ENCODE results near the gene SLC23A2.
"Not testable (repeated sequence)": the region's sequence is repeated elsewhere in the genome, so short reads cannot be mapped to it uniquely, and the experiment has no call there.

Gene SLC23A2

DNA sequence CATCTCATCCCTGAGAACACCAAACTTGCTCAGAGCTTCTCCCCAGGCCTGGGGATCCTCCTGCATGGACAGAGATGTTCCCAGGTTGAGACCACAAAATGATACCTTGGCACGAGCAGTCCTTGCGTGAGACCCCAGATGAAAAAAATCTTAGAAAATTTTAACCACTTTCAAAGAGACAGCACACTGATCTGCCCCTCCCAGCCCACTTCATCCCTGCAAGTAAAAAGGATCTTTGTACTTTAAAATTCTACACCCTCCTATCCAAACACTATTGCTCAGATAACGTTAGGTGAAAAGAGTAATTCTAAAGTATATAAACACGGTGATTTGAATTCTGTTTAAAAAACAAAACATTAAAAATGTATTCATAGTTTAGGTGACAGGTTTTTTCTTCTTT is 98.5 kb downstream of the SLC23A2 start:
- DNase-seq (ENCODE audit: low read depth) = no peak

DNA sequence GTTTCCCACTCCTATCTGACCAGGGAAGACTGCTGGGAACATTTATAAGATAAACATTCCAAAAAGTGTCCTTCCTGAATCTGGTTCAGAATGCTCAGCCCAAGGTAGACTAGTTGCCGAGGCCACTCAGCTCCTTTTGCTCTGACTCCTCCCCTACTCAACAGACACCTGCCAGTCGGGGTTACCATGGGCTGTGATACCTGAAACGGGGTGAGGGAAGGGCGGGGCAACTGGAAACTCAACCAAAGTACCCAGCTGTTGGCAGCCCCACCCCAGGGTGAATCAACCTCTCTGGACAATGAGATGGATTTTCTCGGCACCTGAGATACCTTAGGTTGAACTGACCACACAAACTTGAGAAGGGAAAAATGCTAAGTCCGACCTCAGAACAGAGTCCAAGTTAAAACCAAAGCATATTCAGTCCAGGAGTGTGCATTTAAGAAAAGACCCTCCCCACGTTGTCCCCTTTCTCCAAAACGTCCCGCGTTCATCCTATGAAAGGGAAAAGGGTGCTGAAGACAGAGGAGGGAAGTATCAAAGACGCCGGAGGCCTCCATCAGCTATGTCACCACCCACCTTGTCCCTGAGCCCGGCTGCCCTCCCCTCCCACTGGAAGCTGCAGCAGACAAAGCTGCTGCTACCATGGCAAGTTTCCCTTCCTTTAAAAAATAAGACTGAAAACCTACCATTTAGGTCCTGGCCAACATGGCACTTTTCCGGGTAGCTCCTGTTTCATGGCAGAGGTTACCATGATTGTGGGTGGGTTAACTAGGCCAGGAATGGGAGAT is 100.1 kb downstream of the SLC23A2 start:
- no peak for DNase-seq (ENCODE audit: low read depth)

DNA sequence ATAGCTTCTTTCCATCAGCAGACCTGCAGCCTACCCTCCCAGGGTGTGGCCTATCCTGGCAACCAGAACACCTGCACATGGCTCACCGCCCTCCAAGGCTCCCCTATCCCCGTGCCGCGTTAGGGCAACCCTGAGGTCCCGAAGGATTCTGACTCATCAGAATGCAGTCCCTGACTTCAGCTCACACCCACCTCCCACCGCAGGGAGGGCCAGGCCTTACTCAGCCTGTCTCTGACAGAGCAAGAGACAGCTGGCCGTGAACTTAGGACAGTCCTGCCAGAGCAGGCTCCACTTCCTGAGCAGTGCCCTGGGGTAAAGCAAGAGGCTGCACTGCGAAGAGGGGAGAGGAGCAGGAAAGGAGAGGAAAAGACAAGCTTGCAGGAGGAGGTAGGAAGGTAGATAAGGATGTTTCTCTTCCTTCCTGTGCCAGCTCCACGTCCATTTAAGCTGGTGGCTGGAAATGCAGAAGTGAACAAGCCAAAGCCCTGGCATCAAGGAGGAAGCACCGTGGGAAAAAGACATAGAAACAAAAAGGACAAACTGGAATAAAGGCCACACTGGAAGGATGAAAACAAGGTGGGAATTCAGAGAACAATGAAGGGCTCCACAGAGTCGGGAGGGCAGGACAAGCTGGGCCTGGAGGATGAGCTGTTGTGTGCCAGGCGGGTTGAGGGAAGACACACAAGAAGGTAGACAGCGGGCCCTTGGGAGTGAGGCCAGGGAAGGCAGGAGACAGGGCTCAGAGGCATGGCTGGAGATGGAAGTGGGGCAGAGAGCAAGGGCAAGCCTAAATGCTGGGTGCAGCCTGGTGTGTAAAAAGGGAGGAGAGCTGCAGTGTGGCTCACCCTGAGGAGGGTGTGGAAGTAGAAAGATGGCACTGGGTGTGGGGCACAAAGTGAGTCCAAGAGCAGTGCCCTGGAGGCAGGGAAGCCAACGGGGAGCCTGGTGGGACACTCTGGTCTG is 102.7 kb downstream of the SLC23A2 start:
- DNase-seq (ENCODE audit: low read depth) = no peak

DNA sequence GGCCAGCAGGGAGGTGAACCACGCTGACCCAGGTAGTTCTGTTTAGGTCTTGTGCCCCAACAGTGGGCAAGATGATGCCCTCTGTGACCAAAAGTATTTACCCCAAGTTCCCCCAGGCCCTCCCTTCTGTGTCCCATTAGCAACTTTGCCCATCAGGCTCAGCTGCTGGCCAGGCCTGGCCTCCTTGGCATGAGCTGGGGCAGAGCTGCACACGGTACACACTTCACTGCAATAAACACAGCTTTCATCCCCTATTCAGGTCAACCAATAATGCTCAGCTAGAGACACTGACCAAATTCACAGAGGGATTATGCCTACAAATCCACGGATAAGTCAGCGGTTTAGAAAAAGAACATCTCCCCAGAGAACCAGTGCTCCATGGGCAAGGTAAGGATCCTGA is 103.7 kb downstream of the SLC23A2 start:
- DNase-seq (ENCODE audit: low read depth) = no peak

DNA sequence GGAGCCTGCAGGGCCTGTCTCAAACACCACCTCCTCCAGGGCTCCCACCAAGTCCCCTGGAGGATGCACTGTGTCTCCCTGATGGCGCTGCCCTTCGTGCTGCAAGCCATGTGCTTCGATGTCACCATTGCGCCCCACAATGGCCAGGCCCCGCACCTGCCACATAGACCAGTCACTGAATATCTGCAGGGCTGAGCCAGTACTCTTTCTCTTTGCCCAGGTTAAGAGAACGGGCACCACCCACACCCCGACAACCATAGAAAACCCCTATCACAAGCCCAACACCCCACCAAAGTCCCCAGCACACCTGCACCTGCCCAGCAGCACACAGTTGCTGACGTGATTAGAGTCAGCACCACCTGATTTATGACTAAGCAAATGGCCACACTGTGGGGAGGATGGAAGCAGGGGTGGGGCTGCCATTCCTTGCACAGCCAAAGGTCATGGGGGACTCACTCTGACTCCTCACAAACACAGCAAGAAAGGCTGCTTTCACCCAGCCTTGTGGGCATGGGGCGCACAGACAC is 104.3 kb downstream of the SLC23A2 start:
- no peak for DNase-seq (ENCODE audit: low read depth)

DNA sequence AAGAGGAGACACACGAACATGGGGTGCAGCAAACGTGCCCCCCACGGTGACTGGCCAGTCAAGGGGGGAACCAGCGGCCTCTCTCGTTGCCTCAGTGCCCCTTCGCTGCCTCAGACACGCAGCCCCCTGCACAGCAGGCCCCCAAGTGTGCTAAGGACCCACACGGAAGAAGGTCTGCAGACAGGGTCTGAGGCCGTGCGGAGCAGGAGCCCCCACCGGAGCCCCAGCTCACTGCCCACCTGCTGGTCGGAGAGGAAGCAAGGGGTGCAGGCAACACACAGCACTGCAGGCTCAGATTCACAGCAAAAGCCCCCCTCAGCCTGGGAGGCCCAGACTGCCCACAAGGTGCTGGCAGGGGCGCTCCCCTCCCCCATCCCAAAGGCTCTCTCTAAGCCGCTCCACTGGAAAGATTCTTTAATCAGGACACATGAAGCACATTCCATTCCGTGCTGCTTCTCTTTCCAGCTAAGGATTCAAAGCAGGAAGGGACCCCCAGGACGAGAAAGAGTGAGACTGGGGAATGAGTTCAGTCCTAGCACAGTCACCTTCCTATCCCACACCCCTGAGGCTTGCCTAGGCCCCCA is 105.1 kb downstream of the SLC23A2 start:
- no peak for DNase-seq (ENCODE audit: low read depth)

DNA sequence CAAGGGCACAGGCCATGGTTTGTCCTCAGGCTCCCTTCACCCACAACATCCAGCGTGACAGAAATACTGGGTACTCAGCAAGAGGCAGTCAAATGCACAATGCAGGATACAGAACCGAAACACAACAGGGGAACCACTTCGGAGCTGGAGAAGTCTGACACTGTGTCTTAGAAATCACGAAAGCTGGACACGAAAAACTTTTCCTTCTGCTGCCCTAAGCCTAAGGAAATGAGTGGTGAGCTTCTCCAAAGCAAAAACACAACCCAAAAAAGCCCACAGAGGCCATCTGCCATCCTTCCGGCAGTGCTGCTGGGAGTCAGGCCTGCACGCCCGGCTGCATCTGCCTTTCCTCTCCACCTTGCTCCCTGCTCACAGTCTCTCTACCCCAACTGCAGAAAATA is 106.3 kb downstream of the SLC23A2 start:
- no peak for DNase-seq (ENCODE audit: low read depth)

DNA sequence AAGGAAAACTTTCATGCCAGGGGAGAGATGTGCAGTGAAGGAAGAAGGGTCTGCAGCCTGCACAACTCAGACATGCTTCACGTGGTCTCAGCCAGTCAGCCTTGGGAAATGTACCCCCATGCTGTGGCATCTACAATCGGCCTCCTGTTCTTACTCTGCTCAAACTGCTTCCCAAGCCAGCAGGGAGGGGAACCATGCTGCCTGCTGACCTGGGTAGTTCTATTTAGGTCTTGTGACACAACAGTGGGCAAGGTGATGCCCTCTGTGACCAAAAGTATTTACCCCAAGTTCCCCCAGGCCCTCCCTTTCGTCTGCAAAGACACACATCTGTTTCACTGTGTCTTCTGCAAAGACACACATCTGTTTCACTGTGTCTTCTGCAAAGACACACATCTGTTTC is 106.9 kb downstream of the SLC23A2 start:
- no peak for DNase-seq (ENCODE audit: low read depth)

DNA sequence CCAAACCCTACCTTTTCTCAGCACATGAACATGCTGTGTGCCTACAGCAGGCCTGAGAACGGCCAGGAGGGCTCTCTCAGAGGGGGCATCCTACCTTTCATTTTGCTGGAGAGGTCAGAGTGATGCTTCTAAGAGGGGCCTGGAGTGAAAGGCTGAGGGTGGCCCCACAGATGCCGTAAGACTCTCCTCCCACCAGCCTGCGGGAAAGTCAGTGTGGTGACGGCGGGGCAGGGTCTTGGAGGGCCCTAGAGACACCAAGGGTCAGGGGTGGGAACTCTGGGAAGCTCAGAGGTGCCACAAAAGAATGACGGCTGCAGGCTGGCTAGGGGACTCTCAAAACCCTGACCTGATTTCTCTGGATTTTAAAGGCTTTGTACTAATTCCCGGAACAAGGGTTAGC is 107.6 kb downstream of the SLC23A2 start:
- DNase-seq (ENCODE audit: low read depth) = no peak

DNA sequence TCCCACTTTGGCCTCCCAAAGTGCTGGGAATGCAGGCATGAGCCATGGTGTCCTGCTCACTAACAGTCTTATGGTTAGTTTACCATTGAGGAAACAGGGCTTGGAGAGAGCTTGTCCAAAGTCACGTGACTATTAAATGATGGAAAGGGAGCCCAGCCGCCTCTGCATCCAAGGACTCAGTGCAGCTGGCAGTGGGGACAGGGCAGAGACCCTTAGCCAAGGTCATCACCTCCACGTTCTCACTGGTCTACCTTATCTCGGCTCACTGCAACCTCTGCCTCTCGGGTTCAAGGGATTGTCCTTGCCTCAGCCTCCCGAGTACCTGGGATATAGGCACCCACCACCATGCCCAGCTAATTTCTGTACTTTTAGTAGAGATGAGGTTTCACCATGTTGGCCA is 109.3 kb downstream of the SLC23A2 start:
- no peak for DNase-seq (ENCODE audit: low read depth)

DNA sequence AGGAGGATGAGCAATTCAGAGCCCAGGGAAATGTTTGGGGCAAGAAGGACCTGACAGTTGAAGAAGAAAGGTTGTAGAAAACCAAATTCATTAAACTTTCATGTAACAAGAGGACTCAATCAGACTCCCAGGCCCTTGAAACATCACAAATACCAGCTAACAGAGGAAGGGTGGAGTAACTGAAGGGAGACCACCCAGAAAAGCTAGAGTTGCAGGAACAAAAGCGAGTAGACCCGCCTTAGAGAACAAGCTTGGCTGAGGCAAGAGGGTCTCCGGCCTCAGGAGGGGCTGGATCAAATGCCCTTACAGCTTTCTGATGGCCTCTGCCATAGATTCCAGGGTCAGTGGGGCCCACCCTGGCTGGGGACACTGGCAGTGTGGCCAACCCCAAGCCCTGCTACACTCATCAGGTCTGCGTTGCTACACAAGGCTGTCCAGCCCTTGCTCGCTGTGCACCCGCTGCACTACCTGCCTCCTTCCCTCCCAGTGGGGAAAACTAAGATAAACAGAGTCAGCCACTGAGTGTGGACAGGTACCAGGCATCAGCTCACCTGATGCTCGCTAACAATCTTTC is 110.0 kb downstream of the SLC23A2 start:
- DNase-seq (ENCODE audit: low read depth) = no peak

DNA sequence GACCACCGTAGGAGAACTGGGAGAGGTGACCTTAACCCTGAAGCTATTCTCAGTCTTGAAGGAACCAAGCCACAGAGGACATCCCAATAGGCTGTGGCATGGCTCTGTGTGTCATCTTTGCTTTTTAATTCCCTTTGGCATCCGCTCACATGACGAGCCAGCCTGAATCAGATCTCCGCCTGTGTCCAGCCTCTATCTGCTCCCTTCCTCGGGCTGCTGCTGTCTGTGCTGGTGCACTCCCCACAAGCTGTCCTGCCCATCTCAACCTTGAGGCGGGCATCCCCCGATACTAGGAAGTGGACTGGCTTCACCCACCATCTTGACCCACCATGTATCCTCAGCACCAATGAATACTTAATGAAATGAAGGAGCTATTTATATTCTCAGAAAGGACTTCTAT is 111.9 kb downstream of the SLC23A2 start:
- no peak for DNase-seq (ENCODE audit: low read depth)

DNA sequence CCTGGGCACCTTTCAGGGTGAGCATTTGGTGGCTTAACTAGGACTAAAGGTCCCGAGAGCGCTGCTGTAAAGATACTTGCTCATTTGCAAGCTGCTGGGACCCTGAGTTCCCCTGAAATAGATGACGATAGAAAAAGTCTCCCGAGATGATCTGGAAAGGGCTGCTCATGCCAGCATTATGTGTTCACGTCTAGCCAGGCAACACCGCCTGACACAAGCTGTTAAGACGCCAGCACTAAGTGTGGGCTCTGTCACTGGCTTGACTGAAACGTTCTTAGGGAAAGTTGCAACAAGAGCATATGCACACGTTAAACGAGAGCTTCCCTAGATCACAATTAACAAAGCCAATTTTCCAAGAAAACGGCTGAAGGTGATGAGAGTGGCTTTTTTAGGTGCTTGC is 113.7 kb downstream of the SLC23A2 start:
- no peak for DNase-seq (ENCODE audit: low read depth)

DNA sequence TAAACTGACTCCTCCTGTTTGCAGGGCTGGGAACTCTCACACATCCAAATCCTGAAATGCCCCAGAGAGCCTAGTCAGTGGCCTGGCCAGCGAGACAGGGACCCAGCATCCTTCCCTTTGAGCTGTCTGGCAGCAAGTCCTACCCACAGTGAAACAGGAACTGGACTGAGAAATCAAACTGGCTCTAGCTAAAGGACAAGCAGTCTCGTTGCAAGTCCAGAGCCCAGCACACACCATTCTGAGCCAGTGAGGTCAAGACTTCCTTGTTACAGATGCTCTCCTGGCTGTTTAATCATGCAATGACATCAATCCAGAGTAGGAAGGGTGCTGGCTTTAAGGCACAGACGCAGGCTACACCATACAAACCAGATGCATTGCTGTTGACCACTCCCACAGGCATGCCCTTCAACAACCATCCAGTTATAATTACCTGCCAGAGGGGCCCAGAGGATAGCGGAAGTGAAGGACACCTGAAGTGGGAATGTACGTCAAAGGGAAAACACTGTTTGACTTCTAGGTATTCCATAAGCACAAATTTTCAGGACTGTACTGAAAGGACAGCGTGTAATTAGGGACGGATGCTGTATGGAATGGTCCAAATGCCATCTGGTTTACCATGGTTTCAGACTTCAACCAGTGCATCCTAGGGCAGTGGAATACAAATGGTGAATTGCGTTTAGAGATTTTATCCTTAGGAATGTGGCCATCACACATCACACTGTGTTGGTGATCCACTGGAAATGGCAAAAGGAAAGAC is 114.4 kb downstream of the SLC23A2 start:
- DNase-seq (ENCODE audit: low read depth) = no peak

DNA sequence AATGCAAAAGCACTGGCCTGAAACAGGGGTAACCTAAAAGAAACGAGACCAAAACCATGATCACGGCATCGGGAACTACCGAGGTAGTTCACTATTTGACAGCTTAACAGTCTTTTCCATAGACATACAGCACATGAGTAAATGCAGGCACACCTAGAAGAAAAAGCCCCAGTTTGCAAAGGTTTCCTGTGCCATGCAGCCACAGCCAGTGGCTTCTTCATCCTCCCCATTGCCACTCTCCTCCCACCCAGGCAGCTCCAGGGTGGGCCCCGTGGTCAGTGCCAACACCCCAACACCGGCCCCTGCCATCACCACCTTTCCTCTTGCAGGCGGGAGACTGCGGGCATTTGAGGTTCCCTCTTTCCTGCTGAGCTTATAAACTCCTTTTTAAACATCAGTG is 115.4 kb downstream of the SLC23A2 start:
- DNase-seq (ENCODE audit: low read depth) = no peak

DNA sequence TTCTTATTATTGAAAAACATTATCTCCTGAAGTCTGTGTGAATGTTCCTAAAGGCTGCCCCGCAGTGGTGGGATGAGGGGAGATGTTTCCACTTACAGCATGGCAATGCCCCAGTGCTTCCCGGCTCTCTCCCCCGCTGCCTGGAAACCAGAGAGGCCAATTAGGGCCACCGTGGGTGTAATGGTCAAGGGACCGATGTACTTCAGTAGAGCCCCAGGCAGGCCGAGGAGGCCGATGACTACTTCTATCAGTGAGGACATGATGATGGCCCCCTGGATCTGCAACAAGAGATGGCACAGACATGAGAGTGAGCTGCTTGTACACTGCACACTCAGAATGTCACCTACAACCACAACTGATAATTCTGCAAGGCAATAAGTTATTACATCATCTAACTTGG is 117.8 kb downstream of the SLC23A2 start:
- no peak for DNase-seq (ENCODE audit: low read depth)

DNA sequence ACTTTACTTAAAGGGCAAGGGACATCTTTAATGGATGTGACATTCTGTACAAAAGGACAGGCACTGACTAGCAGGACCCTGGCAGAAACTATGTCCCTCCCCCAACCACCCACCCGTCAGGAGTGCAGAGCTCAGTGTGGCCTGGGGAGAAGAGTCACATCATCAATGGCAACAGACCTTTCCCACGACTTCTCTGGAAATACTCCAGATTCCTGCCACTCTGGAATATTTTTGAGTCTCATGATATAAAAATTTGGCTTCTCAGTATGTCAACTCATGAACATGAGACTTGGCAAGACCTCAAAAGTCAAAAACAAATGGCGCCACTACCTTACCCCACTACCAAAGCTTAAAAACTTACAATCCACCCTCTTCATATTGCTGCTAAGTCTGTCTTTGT is 118.3 kb downstream of the SLC23A2 start:
- DNase-seq (ENCODE audit: low read depth) = no peak

DNA sequence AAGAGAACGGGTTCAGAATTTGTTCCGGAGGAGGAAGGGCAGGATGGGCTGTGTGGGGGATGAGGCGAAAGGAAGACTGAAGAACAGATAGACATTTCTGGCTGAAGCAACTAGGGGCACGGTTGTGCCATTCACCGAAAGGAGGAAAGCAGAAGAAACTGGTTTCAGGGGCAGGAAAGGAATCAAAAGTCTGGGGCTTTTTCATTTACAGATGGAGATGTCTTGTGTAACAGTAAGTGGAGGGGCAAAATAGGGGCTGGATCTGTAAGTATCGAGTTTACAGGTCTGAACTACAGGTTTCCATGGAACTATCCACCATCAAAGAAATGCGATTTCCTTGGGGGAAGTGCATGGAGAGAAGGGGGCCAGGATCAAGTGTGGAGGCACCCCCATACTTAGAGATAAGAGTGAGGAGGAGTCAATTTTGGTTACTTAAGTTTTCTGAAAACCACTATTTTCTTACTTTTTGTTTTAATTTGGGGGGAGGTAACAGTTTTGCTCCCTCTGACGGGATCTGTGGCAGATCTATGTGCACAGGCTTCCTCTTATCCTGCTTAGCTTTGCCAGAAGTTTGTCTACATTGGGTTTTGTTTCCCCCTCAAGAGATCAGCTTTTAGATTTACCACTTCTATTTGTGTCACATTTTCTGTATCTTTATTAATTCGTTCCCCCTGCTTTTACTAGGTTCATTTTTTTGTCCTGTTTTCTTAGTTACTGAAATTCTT is 120.1 kb downstream of the SLC23A2 start:
- DNase-seq (ENCODE audit: low read depth) = no peak

DNA sequence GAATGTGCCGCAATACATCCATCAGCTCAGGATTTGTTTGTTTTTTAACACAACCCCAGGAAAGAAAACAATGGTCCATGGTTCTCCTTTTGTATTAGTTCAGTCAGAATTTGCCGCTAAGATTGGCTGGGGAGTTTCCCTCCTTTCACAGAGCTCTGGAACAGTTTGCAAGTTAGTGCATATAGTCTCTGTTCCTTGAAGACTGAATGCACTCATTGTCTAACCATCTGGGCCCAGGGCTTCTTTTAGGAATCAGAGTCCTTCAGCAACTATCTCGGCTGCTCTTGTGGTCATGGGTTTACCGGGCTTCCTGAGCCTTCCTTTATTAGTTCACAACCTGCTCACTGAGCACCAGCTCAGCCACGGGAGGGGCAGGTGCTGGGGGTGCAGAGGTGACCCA is 121.3 kb downstream of the SLC23A2 start:
- DNase-seq (ENCODE audit: low read depth) = no peak

DNA sequence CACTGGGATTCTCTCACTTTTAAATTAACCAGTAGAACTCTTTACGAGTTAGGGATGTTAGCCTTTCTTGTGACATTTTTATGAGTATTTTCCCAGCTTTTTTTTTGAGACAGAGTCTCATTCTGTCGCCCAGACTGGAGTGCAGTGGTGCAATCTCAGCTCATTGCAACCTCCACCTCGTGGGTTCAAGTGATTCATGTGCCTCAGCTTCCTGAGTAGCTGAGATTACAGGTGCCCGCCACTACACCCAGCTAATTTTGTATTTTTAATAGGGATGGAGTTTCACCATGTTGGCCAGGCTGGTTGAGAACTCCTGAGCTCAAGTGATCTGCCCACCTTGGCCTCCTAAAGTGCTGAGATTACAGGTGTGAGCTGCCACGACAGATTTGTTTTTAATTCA is 123.2 kb downstream of the SLC23A2 start:
- not testable (repeated sequence) for DNase-seq (ENCODE audit: low read depth)

DNA sequence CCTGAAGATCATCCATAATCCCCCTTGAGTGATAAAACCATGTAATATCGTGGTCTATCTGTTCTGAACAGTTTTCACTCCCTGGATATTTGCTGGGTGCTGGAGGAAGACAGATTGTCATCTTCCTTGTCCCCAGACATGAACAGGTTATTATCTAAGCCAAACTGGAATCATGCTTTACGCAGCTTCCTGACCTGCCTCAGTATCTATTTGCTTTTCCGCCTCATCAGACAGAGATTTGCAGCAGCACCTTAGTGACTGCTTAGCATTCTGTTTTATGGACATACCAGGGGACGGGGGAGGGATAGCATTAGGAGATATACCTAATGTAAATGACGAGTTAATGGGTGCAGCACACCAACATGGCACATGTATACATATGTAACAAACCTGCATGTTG is 124.6 kb downstream of the SLC23A2 start:
- DNase-seq (ENCODE audit: low read depth) = no peak
